Ishikawa (cell line): Measurements from ENCODE around the gene CCDC183.

Experiments
- CEBPB ChIP-seq: IDR thresholded peaks from 2 replicates; pipeline ENCODE4 v1.6.1; 2012
- CREB1 ChIP-seq: IDR thresholded peaks from 2 replicates; pipeline ENCODE4 v1.6.1; 2012; ENCODE audit warnings: low read depth
- EGR1 ChIP-seq: IDR thresholded peaks from 2 replicates; pipeline ENCODE4 v1.6.1; 2012
- NFIC ChIP-seq: IDR thresholded peaks from 2 replicates; pipeline ENCODE4 v1.6.1; 2012
- RAD21 ChIP-seq: IDR thresholded peaks from 2 replicates; pipeline ENCODE4 v1.6.1; 2012; ENCODE audit warnings: low read depth
- REST ChIP-seq: IDR thresholded peaks from 2 replicates; pipeline ENCODE4 v1.6.1; 2012; ENCODE audit warnings: low read depth, mild to moderate bottlenecking
- TAF1 ChIP-seq: IDR thresholded peaks from 2 replicates; pipeline ENCODE4 v1.6.1; 2012; ENCODE audit warnings: low read depth, mild to moderate bottlenecking
- TEAD4 ChIP-seq: IDR thresholded peaks from 2 replicates; pipeline ENCODE4 v1.6.1; 2012
- YY1 ChIP-seq: IDR thresholded peaks from 2 replicates; pipeline ENCODE4 v1.6.1; 2012; ENCODE audit warnings: low read depth
- ZBTB7A ChIP-seq: IDR thresholded peaks from 2 replicates; pipeline ENCODE4 v1.6.1; 2012; ENCODE audit warnings: low read depth
- TF ChIP-seq, protein P1 (sequence below): IDR thresholded peaks from 2 replicates; pipeline ENCODE4 v1.6.1; 2012
- TF ChIP-seq, protein P2 (sequence below): IDR thresholded peaks from 2 replicates; pipeline ENCODE4 v1.6.1; 2012

CCDC183 gene

GRCh38 chr9:136762221-136762691, 33.9 kb upstream of the CCDC183 start:
- TF ChIP-seq EGR1, result no peak

DNA sequence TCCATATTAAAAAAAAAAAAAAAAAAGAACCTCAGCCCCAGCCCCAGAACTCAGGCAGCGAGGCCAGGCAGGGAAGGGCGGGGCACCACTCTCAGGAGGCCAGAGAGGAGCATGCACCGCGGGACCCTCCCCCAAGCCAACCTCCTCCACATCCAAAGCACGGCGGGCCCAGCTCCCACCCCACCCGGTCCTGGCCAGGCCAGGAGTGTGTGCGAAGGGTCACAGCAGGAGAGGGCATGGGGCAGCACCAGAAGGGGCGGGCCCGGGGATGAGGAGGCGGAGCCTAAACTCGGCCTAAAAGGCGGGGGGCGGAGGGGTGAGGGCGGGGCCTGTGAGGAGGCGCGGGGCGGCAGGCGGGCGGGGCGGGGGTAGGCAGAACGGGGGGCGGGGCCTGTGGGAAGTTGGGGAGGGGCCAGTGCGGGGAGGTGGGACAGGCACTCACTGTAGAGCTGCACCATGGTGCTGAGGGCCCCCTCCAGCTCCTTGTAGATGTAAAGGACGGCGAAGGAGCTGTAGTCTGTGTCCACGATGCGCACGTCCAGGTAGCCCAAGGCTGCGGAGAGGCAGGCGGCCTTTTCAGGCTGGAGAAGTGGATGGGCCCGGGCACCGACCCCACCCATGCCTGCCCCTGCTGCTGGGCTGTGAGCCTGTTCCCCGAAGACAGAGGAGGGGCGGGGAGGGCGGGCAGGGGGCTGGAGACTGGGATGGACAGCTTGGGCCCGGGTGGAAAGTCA, 33.1 kb upstream of the CCDC183 start:
- TF ChIP-seq, protein P1, sequence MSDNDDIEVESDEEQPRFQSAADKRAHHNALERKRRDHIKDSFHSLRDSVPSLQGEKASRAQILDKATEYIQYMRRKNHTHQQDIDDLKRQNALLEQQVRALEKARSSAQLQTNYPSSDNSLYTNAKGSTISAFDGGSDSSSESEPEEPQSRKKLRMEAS, result peak; percentile 28; the same call in 1 of the 2 replicates
- TF ChIP-seq TAF1, result no peak

DNA sequence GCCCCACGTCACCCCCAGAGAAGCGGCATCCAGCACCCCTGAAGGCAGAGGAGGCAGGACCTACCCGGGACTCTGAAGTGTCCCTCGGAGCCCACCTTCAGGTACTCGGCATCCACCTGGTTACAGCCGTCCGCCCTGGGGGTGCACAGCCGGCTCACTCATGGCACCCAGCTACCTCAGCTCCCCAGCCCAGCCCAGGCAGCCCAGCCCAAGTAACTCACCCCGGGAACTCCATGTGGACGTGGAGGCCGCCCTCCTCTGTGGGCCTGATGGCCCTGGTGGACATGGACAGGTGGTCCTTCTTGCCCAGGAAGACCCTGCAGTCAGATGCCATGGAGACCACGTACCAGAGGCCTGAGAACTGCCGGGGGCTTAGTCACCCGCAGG, 32.5 kb upstream of the CCDC183 start:
- TF ChIP-seq, protein P2, sequence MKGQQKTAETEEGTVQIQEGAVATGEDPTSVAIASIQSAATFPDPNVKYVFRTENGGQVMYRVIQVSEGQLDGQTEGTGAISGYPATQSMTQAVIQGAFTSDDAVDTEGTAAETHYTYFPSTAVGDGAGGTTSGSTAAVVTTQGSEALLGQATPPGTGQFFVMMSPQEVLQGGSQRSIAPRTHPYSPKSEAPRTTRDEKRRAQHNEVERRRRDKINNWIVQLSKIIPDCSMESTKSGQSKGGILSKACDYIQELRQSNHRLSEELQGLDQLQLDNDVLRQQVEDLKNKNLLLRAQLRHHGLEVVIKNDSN, result no peak
- TF ChIP-seq CEBPB (no peak), TAF1 (no peak), REST (no peak), EGR1 (no peak), NFIC (no peak), RAD21 (no peak)

DNA sequence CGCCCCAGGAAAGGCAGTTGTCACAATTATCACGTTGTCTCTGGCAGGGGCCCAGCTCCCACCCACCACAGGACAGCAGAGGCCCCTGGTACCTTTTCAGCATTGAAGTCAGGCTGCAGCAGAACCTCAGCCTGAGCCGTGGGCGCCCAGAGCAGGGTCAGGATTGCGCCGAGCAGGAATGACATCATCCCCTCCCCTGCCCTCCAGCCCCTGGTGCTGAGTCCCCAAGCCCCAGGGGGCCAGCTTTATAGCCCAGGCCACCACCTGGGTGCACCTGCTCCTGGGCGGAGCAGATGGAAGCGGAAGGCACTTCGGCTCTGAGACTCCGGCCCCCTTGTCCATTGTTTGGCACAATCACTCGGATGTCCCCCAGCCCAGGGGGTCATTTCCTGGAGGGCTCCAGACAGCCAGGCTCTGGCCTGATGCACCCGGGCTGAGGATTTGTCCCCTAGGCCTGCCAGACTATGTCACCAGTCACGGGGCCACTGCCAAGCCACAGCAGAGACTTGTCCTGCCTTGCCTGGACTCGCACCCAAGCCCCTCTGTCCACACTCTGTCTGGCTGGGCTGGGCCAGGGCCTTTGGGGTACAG, 31.7 kb upstream of the CCDC183 start, which contains the start of gene LCN15:
Gene LCN15, minus strand, starts transcription at position 218 of the 591 bp plus-strand sequence. Its CDS starts 30 bp downstream, at position 188.
- TF ChIP-seq ZBTB7A, result 0 out of 2 replicates have a peak, but pooled peaks have one; percentile 32
- TF ChIP-seq, protein P1, result no peak

DNA sequence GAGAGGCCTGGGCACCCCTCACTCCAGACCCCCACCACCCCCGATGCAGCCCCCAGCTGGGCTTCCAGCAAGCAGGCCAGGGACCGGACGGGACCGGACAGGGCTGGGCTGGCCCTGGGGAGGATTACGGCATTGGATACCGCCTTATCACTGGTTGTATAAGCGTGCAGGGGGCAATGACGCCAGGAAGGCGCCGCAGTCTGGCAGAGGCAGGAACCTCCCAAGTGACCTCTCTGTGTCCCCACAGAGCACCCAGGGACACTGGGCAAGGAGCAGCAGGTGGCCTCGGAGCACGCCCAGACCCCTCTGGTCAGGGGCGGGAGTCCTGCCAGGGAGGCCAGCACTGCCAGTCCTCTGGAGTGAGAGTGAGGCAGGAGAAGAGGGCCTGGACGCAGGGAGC, 31.1 kb upstream of the CCDC183 start:
- TF ChIP-seq CEBPB (no peak), TEAD4 (no peak)

GRCh38 chr9:136766410-136767120, 29.6 kb upstream of the CCDC183 start:
- TF ChIP-seq, protein P2, result peak; percentile 70
- peak; percentile 39; the same call in 1 of the 2 replicates for TF ChIP-seq RAD21

DNA sequence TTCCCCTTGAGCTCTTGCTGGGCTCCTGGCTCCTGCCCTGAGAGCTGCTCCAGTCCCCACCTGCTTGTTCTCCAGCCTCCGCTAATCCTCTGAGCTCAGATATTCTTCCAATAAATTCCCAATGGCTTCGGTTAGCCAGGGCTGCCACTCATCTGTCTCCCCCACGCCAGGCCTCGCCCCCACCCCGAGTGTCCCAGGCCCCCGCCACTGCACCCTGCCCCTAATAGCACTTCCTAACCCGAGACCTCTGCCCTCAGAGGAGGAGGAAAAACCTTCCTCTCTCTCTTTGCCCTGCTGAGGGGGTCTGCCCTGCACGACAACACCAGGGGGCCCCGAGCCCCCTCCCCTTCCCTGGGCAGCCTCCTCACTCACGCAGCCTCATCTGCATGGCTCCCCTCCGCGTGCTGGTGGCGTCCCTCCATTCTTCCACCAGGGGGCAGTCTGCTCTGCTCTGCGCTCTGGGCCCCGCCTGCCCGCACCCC, 26.4 kb upstream of the CCDC183 start:
- TF ChIP-seq RAD21, result peak; percentile 20; the same call in 1 of the 2 replicates
- TF ChIP-seq, protein P1, result no peak
- TF ChIP-seq ZBTB7A, result peak; percentile 90
- no peak for TF ChIP-seq REST
- TF ChIP-seq EGR1, result no peak
- no peak for TF ChIP-seq CREB1
- 0 out of 2 replicates have a peak, but pooled peaks have one; percentile 28 for TF ChIP-seq YY1
- TF ChIP-seq CEBPB, result no peak
